Measurements from ENCODE around the gene OXGR1.

OXGR1 gene

GRCh38 chr13:97015661-97016350 lies 21.5 kb upstream of the OXGR1 start:
- TF ChIP-seq CTCF (IDR thresholded peaks at IDR 0.05; ENCODE audit: insufficient read depth, low read length): no peak
- no peak for TF ChIP-seq SPI1 (IDR thresholded peaks at IDR 0.05; ENCODE audit: borderline replicate concordance, low read depth)
- TF ChIP-seq REST (IDR thresholded peaks at IDR 0.05; ENCODE audit: insufficient replicate concordance, low read depth): no peak
- TF ChIP-seq GABPA (IDR thresholded peaks at IDR 0.05; ENCODE audit: low read depth): no peak
- TF ChIP-seq POLR2AphosphoS5 (IDR thresholded peaks at IDR 0.05; ENCODE audit: low read depth): no peak
- Histone ChIP-seq H3K27ac (replicated peaks) (no peak overlapping the region), H3K27me3 (ENCODE audit: insufficient read depth, poor library complexity, severe bottlenecking) (peaks cover 16% of the 10 kb centered on the region), H3K4me3 (replicated peaks; ENCODE audit: insufficient read depth, low read length) (no peak overlapping the region)
- no peak for DNase-seq (ENCODE audit: low read depth in 1 of 2, low spot score in 1 of 2)

DNA sequence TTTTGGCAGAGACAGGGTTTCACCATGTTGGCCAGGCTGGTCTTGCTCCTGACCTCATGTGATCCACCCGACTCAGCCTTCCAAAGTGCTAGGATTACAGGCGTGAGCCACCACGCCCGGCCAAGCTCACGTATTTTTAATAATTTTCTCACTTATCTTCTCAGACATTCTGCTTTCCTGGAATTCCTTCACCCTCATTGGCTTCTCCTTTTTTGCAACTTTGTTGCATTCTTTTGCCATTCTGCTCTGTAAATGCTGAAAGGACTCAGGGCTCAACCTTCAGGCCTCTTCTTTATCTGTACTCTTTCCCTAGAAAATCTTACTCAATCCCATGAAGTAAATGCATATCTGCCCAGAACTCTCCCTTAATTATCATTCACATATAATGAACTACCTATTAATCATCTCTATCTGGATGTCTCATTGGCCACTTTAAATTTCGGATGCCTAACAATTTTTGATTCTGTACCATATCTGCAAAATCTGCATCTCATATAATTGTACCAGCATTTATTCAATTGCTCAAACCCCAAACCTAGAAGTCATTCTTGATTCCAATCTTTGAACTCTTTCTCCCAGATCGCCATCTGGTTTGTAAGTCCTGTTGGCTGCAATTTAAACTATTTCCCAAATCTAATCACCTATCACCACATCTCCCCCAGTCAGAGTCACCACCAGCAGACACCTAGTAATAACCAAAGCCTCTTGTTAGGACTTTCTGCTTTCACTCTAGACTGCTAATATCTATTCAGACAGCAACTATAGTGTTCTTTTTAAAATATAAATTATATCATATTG lies 18.2 kb upstream of the OXGR1 start:
- DNase-seq (ENCODE audit: low read depth in 1 of 2, low spot score in 1 of 2): no peak
- TF ChIP-seq POLR2AphosphoS5 (IDR thresholded peaks at IDR 0.05; ENCODE audit: low read depth) (no peak), SPI1 (IDR thresholded peaks at IDR 0.05; ENCODE audit: borderline replicate concordance, low read depth) (no peak), REST (IDR thresholded peaks at IDR 0.05; ENCODE audit: insufficient replicate concordance, low read depth) (no peak), CTCF (IDR thresholded peaks at IDR 0.05; ENCODE audit: insufficient read depth, low read length) (no peak), GABPA (IDR thresholded peaks at IDR 0.05; ENCODE audit: low read depth) (no peak)
- peaks cover 19% of the 10 kb centered on the region for H3K27me3 ChIP-seq (ENCODE audit: insufficient read depth, poor library complexity, severe bottlenecking)

DNA sequence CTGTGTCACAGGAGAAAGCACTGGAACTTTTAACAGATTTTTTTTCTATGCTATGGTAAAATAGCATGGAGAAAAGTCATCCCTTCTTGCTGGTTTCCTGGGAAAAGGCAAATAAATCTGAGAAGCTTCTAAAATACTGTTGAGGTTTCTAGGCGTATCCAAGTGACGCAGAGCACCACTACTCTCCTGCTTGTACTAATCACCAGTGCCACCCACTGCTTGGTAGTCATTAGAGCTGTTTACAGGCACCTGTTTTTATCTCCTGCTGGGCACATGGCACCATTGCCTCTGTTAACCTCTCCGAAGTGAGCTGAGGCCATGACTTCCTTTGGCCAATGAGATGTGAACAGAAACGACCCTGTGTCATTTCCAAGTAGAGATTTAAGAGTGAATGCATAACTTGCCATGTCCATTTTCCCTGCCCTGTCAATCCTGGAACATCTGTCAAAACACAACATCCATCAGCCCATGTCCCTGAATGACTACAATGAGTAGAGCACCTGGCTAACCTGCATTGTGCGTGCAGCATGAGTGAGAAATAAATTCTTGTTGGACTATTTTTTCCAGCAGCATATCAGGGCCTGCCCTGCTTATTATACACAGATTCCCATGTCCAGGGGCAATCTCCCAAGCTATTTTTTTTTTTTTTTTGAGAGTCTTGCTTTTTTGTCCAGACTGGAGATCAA lies 17.3 kb upstream of the OXGR1 start:
- Histone ChIP-seq H3K27me3 (ENCODE audit: insufficient read depth, poor library complexity, severe bottlenecking) (peaks cover 19% of the 10 kb centered on the region), H3K4me3 (replicated peaks; ENCODE audit: insufficient read depth, low read length) (no peak overlapping the region), H3K27ac (replicated peaks) (no peak overlapping the region)
- TF ChIP-seq CTCF (IDR thresholded peaks at IDR 0.05; ENCODE audit: insufficient read depth, low read length) (no peak), REST (IDR thresholded peaks at IDR 0.05; ENCODE audit: insufficient replicate concordance, low read depth) (no peak), GABPA (IDR thresholded peaks at IDR 0.05; ENCODE audit: low read depth) (no peak), SPI1 (IDR thresholded peaks at IDR 0.05; ENCODE audit: borderline replicate concordance, low read depth) (no peak), POLR2AphosphoS5 (IDR thresholded peaks at IDR 0.05; ENCODE audit: low read depth) (no peak)
- DNase-seq (ENCODE audit: low read depth in 1 of 2, low spot score in 1 of 2): no peak

More for the DNA sequence above, 18.2 kb upstream of the OXGR1 start:
- no peak overlapping the region for H3K27ac ChIP-seq (replicated peaks)
- no peak overlapping the region for H3K4me3 ChIP-seq (replicated peaks; ENCODE audit: insufficient read depth, low read length)

Data from HL-60 (cell line).